IPS-15b (cell line): ENCODE results near the gene BEST3.

Source experiments
- H3K27me3 ChIP-seq: one replicate; pipeline ENCODE4 v1.6.1; 2013; ENCODE audit warnings: low read length; ENCODE audit not compliant: control insufficient read depth, insufficient read depth
- H3K36me3 ChIP-seq: one replicate; pipeline ENCODE4 v1.6.1; 2013; ENCODE audit warnings: low read length; ENCODE audit not compliant: control insufficient read depth, insufficient read depth
- H3K4me1 ChIP-seq: one replicate; pipeline ENCODE4 v1.6.1; 2013; ENCODE audit warnings: mild to moderate bottlenecking, low read length; ENCODE audit not compliant: control insufficient read depth, insufficient read depth
- H3K4me3 ChIP-seq: one replicate; pipeline ENCODE4 v1.5.1; 2013; ENCODE audit warnings: low read depth, low read length
- H3K9ac ChIP-seq: one replicate; pipeline ENCODE4 v1.6.1; 2013; ENCODE audit warnings: low read depth, mild to moderate bottlenecking, low read length
- H3K9me3 ChIP-seq: one replicate; pipeline ENCODE4 v1.6.1; 2013; ENCODE audit warnings: mild to moderate bottlenecking, low read length; ENCODE audit not compliant: control insufficient read depth, insufficient read depth

Gene BEST3

DNA sequence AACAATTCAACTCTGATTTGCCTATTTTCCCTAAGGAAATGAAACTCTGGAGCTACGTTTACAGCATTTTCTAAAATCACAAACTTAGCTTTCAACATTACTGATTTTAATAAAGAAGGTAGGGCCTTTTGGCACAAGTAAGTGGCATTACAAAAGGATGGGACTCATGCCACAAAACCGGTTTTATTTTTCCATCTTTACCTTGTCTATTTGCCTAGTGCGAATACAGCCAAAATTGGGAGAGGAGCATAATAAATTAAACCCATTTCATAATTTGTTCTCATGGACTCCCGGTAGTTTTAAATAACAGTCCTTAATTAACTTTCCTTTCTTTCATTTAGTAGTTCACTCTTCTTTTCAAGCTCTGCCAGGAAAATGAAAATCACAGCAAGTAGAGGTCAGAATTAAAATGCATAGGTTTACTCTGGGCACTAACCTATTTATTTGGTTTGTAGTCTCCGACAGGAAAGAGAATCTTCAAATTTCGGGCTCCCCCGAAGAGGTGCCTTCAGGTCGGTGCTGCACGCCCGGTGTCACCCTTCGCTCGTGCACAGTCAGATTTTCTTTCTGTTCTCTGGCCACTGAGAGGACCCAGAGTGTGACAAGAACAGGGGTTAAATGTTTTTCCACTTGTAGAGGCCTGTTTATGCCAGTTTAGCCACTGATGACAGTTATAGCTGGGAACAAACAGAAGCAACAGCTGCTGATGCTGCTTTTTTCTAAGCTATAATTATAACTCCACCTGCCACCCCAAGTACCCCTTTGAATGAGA lies at the start of gene BEST3:
Gene BEST3, minus strand, starts transcription at position 535 of the 772 bp plus-strand sequence. CDS start 1,505 bp downstream, outside the sequence.
- Histone ChIP-seq H3K36me3 (no peaks in the 10 kb centered on the region), H3K9ac (no peak within 1 kb of the TSS), H3K4me3 (no peak within 1 kb of the TSS), H3K4me1 (no peaks in the 10 kb centered on the region), H3K9me3 (no peaks in the 10 kb centered on the region), H3K27me3 (no peaks in the 10 kb centered on the region)

DNA sequence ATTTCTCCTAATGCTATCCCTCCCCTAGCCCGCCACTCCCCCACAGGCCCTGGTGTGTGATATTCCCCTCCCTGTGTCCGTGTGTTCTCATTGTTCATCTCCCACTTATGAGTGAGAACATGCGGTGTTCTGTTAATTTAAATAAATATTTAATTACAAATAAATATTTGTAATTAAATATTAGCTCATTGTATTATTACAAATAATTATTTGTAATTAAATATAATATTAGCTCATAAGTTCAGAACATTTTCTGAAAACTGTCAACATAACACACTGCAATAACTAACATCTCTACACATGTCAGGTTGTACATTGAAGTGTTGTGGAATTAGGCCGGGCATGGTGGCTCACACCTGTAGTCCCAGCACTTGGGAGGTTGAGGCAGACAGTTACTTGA lies 45.0 kb upstream of the BEST3 start:
- Histone ChIP-seq H3K9me3 (no peaks in the 10 kb centered on the region), H3K4me1 (peaks cover 4% of the 10 kb centered on the region), H3K36me3 (no peaks in the 10 kb centered on the region), H3K9ac (no peak overlapping the region), H3K27me3 (peaks cover 14% of the 10 kb centered on the region), H3K4me3 (no peak overlapping the region)

DNA sequence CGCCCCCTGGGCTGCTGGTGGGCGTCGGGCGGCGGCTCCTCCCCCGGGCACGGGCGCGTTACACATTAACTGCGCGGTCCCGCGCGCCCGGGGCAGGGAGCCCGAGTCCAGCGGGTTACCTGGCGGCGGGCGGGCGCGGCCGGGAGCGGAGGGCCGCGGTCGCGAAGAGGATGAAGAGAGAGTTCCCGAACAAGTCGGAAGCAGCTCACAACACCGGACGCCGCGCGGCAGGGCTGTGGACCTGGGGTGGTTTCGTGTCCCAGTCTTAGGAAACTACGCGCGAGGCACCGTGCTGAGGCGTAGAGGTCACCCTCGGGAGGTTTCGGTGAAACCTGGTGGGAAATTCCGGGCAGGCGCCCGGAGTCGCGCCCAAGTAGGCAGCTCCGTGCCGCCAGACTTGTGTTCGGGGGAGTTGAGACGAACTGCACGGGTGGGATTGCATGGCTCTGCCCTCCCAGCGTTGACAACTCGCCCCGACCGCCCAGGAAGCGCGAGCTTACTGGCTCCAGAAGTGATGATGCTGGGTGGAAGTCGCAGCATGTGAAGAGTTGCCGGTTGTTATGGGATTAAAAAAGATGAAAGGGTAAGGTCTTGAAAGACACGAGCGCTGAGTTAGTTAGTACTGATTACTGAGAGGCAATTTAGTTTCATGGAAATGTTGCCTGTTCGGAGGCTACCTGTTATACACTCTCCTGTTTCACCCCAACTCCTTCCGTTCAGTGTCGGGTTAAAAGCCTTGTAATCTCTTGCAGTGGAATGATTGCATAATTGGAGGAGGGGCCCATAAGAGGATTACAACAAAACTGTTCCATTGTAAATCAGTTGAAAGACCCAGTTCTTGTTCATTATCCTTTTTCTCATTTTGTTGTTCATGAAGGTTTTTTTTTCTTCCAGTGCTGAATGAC lies 40.4 kb upstream of the BEST3 start:
- Histone ChIP-seq H3K36me3 (no peaks in the 10 kb centered on the region), H3K9me3 (no peaks in the 10 kb centered on the region), H3K9ac (peak overlapping the region; percentile 26), H3K4me1 (peaks cover 6% of the 10 kb centered on the region), H3K4me3 (peak overlapping the region; percentile 82), H3K27me3 (peaks cover 33% of the 10 kb centered on the region)

DNA sequence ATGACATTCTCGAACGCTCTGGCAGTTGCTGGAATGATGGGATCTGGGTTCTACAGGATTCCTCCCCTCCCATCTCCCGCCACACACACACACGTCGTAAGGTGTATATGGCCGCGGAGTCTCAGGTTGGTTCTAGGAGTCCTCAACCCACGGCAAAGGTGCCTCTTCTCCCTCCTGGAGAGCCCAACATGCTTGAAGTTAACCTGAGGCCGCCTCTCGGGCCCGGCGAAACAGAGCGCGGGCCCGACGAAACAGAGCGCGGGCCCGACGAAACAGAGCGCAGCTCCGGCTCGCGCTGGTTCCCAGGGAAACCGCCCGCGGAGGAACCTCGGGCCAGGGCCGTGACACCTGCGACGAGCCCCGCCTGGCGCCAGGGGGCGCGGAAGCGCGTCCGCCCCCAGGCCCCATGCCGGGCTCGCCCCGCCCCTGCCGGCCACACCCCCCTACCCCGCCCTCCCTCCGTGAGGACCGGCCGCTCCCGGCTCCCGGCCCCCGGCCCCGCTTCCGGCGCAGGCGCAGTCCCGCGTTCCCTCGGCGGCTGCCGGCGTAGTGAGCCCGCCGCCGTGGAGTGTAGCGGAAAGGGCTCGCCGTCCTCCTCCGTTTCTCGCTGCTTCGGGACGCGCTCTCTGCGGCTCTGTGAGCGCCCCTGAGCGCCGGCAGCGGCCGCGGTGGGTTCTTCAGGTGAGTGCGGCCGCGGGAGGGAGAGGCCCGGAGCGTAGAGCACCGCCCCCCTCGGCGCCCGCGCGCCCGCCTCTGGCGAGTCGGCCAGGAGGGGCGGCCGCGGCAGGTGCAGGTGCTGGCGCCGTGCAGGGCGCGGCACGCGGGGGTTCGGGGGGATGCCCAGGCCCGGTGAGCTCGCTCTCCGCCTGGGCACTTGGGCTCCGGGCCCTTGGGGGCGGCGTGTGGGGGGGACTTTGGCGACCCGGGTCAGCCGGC lies 39.5 kb upstream of the BEST3 start, which contains the start of gene RAB3IP:
Gene RAB3IP, plus strand, starts transcription at position 510 of the 936 bp plus-strand sequence. CDS start 16,549 bp downstream, outside the sequence.
- Histone ChIP-seq H3K9ac (peak within 1 kb of the TSS; percentile 26), H3K36me3 (no peaks in the 10 kb centered on the region), H3K4me3 (peak within 1 kb of the TSS; percentile 82), H3K9me3 (no peaks in the 10 kb centered on the region), H3K4me1 (peaks cover 6% of the 10 kb centered on the region), H3K27me3 (peaks cover 33% of the 10 kb centered on the region)

DNA sequence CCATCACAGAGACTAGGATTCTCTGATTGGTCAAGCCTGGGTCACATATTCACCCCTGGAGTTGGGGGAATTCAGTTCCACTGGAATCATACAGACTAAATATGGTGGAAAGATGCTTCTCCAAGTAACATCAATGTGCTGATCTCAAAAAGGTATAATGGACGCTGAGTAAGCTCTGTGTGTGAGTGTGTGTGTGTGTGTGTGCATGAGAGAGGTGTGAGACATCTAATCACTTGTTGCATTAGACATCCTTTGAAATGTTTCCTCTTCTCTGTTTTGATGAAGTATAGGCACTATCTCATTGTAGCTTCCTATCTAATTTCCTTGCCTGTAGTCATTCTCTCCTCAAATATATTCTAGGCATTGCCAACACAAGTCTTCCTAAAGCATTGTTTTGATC lies 34.5 kb upstream of the BEST3 start:
- no peaks in the 10 kb centered on the region for H3K9me3 ChIP-seq

DNA sequence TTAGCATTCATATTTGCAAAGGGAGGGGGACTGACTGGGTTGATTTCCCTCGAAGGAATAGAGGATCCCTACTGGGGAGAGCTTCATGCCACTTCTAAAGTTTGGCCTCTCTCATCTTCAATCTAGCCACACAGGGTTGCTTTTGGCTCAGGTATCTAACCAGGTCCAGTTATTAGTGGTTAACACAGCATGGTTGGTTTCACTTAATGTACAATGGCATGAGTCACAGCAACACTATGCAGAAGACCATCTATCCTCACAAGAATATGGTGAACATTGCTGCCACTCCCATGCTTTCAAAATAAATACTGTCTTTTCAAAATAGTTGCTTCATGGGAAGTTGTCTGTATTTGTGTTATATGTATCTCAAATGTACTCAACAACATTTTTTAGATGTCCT lies 33.0 kb upstream of the BEST3 start:
- no peaks in the 10 kb centered on the region for H3K4me1 ChIP-seq
- no peak overlapping the region for H3K9ac ChIP-seq
- H3K9me3 ChIP-seq = no peaks in the 10 kb centered on the region
- peaks cover 7% of the 10 kb centered on the region for H3K27me3 ChIP-seq
- no peak overlapping the region for H3K4me3 ChIP-seq
- H3K36me3 ChIP-seq = no peaks in the 10 kb centered on the region

More for the DNA sequence above, 34.5 kb upstream of the BEST3 start:
- H3K4me3 ChIP-seq = no peak overlapping the region
- no peak overlapping the region for H3K9ac ChIP-seq
- H3K36me3 ChIP-seq = no peaks in the 10 kb centered on the region
- H3K27me3 ChIP-seq = peaks cover 19% of the 10 kb centered on the region
- peaks cover 2% of the 10 kb centered on the region for H3K4me1 ChIP-seq

DNA sequence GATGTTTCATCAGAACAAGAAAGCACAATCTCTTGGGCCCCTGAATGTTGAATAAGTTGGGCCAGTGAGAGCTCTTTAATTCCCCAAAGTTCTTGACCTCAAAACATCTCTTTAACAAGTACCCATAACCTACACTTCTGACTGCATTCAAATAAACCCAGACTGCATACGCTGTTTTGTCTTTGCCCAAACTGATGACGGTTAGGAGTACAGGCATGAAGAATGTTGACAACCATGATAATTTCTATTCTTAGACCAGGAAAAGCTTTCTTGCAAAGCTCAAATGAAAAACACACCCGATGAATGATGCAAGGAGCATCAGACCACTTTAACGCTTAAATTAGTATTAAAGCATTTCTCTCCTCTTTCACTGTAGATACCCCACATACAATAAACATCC lies 27.8 kb upstream of the BEST3 start:
- no peaks in the 10 kb centered on the region for H3K36me3 ChIP-seq
- H3K27me3 ChIP-seq = no peaks in the 10 kb centered on the region
- H3K4me1 ChIP-seq = no peaks in the 10 kb centered on the region
- H3K4me3 ChIP-seq = no peak overlapping the region
- no peak overlapping the region for H3K9ac ChIP-seq
- no peaks in the 10 kb centered on the region for H3K9me3 ChIP-seq

DNA sequence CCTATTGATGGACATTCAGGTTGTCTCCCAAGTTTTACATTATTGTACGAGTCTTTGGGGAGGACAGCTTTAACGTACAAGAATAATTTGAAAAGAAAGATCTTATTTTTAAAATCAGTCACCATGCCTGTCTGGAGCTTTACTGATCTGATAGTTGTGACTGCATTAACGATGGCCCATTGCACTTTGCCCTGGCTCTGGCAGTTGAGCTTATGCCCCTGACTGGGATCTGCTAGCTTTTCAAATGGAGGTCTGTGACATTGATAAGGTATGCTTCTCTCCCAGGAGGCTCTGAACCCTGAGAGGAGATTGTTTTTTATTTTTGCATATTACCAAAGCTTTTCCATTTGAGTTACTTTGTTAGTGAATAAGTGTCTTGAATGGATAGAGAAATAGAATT lies 21.6 kb upstream of the BEST3 start:
- H3K9me3 ChIP-seq = no peaks in the 10 kb centered on the region
- H3K4me1 ChIP-seq = no peaks in the 10 kb centered on the region
- H3K9ac ChIP-seq = no peak overlapping the region
- no peak overlapping the region for H3K4me3 ChIP-seq
- H3K36me3 ChIP-seq = no peaks in the 10 kb centered on the region
- H3K27me3 ChIP-seq = no peaks in the 10 kb centered on the region

DNA sequence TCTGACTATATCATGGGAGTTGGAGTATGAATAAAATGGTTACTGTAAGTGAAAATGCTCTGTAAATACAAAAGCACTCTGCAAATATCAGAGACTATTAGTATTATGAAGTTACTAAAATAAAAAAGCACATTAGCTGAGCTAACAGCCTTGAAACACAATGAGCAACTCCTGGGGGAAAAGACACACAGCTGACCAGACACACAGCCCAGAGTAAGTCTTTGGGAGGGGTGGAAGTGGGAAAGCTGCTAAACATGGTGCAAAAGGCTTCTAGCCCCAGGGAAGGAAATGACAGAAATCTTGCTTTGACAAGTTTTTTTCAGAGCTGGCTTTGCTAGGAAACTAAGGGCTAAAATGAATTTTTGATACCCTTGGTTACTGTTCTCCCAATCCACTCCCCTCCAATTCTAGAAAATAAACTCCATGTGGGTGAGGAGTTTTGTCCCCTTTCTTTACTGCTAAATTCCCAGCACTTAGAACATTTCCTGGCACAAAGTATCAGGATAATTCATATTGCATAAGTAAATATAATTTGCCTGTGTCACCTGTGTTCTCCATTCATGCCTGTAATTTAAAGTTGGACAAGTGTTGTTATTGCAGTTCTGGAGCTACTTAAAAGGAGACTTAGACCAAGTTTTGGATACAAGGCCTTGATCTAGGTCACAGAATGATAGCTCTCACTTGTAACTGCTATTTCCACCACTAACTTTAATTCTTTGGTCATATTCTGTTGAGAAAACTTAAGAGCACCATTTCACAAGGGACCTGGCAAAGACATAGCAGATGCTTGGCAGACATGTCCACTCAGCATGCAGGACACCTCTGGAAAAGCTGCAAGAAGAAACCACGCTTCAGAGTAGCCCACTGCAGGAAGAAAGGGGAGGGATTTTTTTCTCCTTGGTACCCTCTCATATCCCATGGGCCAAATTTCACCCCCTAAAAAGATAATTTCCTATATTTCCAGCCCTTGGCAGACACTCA lies 20.5 kb upstream of the BEST3 start:
- Histone ChIP-seq H3K9ac (no peak overlapping the region), H3K4me1 (no peaks in the 10 kb centered on the region), H3K4me3 (no peak overlapping the region), H3K27me3 (no peaks in the 10 kb centered on the region), H3K9me3 (no peaks in the 10 kb centered on the region), H3K36me3 (no peaks in the 10 kb centered on the region)

DNA sequence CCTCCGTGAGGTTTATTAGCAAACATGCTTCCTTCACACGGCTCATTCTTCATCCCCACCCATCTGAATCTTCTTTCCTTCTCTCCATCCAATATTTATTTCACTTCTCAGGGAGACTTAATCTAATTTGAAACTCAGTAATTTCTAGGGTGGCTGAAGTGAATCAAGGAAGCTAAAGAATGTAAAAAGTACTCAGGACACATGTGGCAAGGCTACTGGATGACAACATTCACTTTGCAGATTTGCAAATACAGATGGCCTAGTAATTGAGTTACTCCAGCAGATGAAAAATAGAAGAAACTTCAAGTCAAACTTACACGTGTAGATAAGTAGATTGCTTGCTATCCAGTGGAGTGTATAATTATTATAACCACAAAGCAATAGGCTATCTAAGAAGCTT lies 15.4 kb upstream of the BEST3 start:
- Histone ChIP-seq H3K36me3 (no peaks in the 10 kb centered on the region), H3K9ac (no peak overlapping the region), H3K4me1 (no peaks in the 10 kb centered on the region), H3K9me3 (no peaks in the 10 kb centered on the region), H3K27me3 (no peaks in the 10 kb centered on the region), H3K4me3 (no peak overlapping the region)
